Transverse colon (tissue), 3 donors: ENCODE data around the gene C1QB.

Experiments used
- CTCF ChIP-seq, 5 experiments: fragments of 200-600 bp in 3 of 5; fragments of 450-650 bp in 2 of 5; sonication (generic) in 3 of 5; IDR thresholded peaks; 1 replicate in 2 of 5; 2 replicates in 3 of 5; pipeline ENCODE4 v1.5.1; 2016 to 2017; ENCODE audit warnings: antibody characterized with exemption in 5 of 5, inconsistent platforms in 3 of 5, mild to moderate bottlenecking in 2 of 5, moderate library complexity in 1 of 5
- POLR2A ChIP-seq: fragments of 450-650 bp; IDR thresholded peaks from one replicate; pipeline ENCODE4 v1.6.1; 2016; ENCODE audit warnings: antibody characterized with exemption, mild to moderate bottlenecking, moderate library complexity

- TF ChIP-seq CTCF (IDR thresholded peaks at IDR 0.05) (no peak), POLR2A (no peak)
Observed at GRCh38 chr1:22606161-22606560, 46.9 kb upstream of the C1QB start.
